ENCODE results near the gene CEP19. TPM values are rescaled to one million over a fixed set of nuclear protein-coding genes. Genes with fewer than 3 reads are reported as not detected.

Gene CEP19
- total and polyA plus RNA-seq, 2 of the 8 experiments (the other 6 are each of a cell fraction or from before 2014, with no cell fraction given) = 0.95 to 1.6 TPM

DNA sequence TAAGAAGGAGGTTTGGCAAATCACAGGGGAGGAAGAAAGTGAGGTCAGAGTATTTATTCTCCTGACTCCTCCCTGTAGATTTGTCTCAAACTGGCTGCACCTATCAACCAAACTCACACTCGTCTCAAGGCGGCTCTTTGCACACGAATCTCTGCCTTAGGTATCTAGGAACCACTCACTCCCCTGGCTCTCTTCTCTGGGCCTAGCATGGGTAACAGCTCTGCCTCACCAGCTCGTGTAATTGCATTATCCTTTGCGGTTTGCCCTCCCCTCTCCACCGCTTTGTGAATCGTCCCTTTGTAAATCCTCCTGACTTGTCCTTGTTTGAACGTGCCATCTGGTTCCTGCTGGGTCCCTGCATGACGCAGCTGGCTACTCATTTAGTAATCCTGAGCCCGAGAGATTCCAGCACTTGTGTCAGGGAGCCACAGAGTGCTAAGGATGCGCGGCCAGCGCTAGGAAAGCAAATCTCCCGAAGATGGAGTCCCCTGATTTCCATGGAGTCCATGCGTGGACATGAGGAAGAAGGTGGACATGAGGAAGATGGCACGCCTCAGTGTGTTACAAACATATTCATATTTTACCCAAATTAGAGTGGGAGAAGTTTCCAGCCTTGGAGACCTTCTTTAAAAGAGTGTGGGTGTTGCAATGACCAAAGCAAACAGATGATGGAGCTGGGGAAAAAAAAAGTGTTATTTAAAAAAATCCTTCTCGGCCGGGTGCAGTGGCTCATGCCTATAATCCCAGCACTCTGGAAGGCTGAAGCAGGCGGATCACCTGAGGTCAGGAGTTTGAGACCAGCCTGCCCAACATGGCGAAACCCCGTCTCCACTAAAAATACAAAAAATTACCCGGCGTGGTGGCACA, 45.8 kb downstream of the CEP19 start (continued):
- no peak for TF ChIP-seq PHF8 (conservative IDR thresholded peaks at IDR 0.05; ENCODE audit: low read depth, low read length)
- peak; percentile 2; the same call in 1 of the 2 replicates for TF ChIP-seq CEBPB (IDR thresholded peaks at IDR 0.05; ENCODE audit: low read depth, low read length)
- TF ChIP-seq CBX8 (IDR thresholded peaks at IDR 0.05; ENCODE audit: borderline replicate concordance, low read depth, low read length) = no peak
- no peak for TF ChIP-seq GTF2F1 (IDR thresholded peaks at IDR 0.05; ENCODE audit: borderline replicate concordance, low read depth, low read length)
- TF ChIP-seq NRF1 (IDR thresholded peaks at IDR 0.05; ENCODE audit: low read depth, low read length) = no peak
- no peak for TF ChIP-seq SAP30 (IDR thresholded peaks at IDR 0.05; ENCODE audit: insufficient read depth, insufficient replicate concordance, low read length)
- TF ChIP-seq BCL11A (IDR thresholded peaks at IDR 0.05; ENCODE audit: low read depth in 2 of 2, low read length in 2 of 2) = no peak
- TF ChIP-seq RAD21 (IDR thresholded peaks at IDR 0.05 in 1 of 2, conservative IDR thresholded peaks at IDR 0.05 in 1 of 2; ENCODE audit: low read depth in 2 of 2, low read length in 2 of 2) = no peak
- TF ChIP-seq SUZ12 (IDR thresholded peaks at IDR 0.05; ENCODE audit: low read length) = no peak
- no peak for TF ChIP-seq GABPA (IDR thresholded peaks at IDR 0.05; ENCODE audit: borderline replicate concordance, insufficient read depth, low read length)
- no peak for TF ChIP-seq JUND (IDR thresholded peaks at IDR 0.05; ENCODE audit: low read length)
- TF ChIP-seq, protein P1, sequence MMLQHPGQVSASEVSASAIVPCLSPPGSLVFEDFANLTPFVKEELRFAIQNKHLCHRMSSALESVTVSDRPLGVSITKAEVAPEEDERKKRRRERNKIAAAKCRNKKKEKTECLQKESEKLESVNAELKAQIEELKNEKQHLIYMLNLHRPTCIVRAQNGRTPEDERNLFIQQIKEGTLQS (IDR thresholded peaks at IDR 0.05; ENCODE audit: insufficient read depth, low read depth, low read length) = no peak
- TF ChIP-seq, protein P2, sequence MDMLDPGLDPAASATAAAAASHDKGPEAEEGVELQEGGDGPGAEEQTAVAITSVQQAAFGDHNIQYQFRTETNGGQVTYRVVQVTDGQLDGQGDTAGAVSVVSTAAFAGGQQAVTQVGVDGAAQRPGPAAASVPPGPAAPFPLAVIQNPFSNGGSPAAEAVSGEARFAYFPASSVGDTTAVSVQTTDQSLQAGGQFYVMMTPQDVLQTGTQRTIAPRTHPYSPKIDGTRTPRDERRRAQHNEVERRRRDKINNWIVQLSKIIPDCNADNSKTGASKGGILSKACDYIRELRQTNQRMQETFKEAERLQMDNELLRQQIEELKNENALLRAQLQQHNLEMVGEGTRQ (IDR thresholded peaks at IDR 0.05; ENCODE audit: low read length) = no peak
